HepG2 (cell line): Measurements from ENCODE around the gene TRIM37. TPM values are rescaled to one million over a fixed set of nuclear protein-coding genes. Genes with fewer than 3 reads are reported as not detected.

ENCODE experiments used
- ATAC-seq: fragments of 200-7000 bp; cut with Tn5 transposase; 3 replicates; pipeline ENCODE4 v1.9.1; 2020; ENCODE audit warnings: mild to moderate bottlenecking, moderate library complexity
- BruUV-seq: library from RNA; stranded (reverse); fragments of 400-500 nt; replicated peaks from 2 replicates; lab custom pipeline; 2021; lab: Mats Ljungman, UMichigan
- CTCF ChIA-PET: fragments of 300-600 bp; formaldehyde crosslinking; extraction: SDS; loops from one replicate; lab custom pipeline; 2021; ENCODE audit warnings: low total read pairs, inconsistent platforms, low intra/inter-chr PET ratio; lab: Yijun Ruan, JAX
- POLR2A ChIA-PET: fragments of 350-600 bp; sonication (Branson Sonifier 250); formaldehyde crosslinking; loops from one replicate; lab custom pipeline; 2020; ENCODE audit warnings: antibody characterized with exemption, inconsistent platforms; lab: Yijun Ruan, JAX
- DNase-seq: peaks from one replicate; pipeline ENCODE4 v3.0.0-alpha.2; 2015; ENCODE audit warnings: low spot score
- FAIRE-seq: peaks from 3 replicates; lab custom pipeline; 2011; peaks lifted over from hg19 to GRCh38; lab: Jason Lieb, UNC
- H2AFZ ChIP-seq: one replicate; pipeline ENCODE4 v1.6.1; 2011; ENCODE audit warnings: low read length, inconsistent platforms
- H3K27ac ChIP-seq: fragments of 300-600 bp; 3 replicates; pipeline ENCODE4 v1.8.0; 2011; ENCODE audit warnings: mixed run types, mild to moderate bottlenecking, mixed read lengths, low read length, inconsistent platforms; ENCODE audit not compliant: insufficient read depth; ENCODE audit errors: extremely low read length
- H3K27me3 ChIP-seq, 2 experiments: fragments of 200-600 bp in 1 of 2; 2 replicates in 1 of 2; 3 replicates in 1 of 2; pipeline versions ENCODE4 v1.6.0 to v1.8.0; 2011; ENCODE audit warnings: low read length in 2 of 2, mild to moderate bottlenecking in 2 of 2, moderate library complexity in 2 of 2, inconsistent platforms in 1 of 2; ENCODE audit not compliant: insufficient read depth in 2 of 2, control insufficient read depth in 1 of 2
- H3K36me3 ChIP-seq, 2 experiments: fragments of 200-600 bp in 1 of 2; replicated peaks in 1 of 2; 2 replicates in 1 of 2; 3 replicates in 1 of 2; pipeline versions ENCODE4 v1.5.1 to v1.8.0; 2011; ENCODE audit warnings: low read length in 2 of 2, inconsistent platforms in 1 of 2; ENCODE audit not compliant: insufficient read depth in 2 of 2, control insufficient read depth in 1 of 2
- H3K4me1 ChIP-seq: 2 replicates; pipeline ENCODE4 v1.5.1; 2012; ENCODE audit warnings: low read length, inconsistent platforms; ENCODE audit not compliant: insufficient read depth
- H3K4me2 ChIP-seq: 2 replicates; pipeline ENCODE4 v1.6.0; 2011; ENCODE audit warnings: low read depth, low read length, inconsistent platforms
- H3K4me3 ChIP-seq, 3 experiments: fragments of 200-600 bp in 1 of 3; sonication (generic), shearing (Covaris generic) in 1 of 3; replicated peaks in 1 of 3; 2 replicates each; pipeline ENCODE4 v1.5.1; 2011 to 2016; ENCODE audit warnings: low read length in 3 of 3, inconsistent platforms in 2 of 3, low read depth in 2 of 3, mild to moderate bottlenecking in 2 of 3, control low read depth in 1 of 3, mixed read lengths in 1 of 3; ENCODE audit not compliant: insufficient read depth in 1 of 3
- H3K79me2 ChIP-seq: one replicate; pipeline ENCODE4 v1.6.1; 2011; ENCODE audit warnings: low read length, inconsistent platforms; ENCODE audit not compliant: insufficient read depth
- H3K9ac ChIP-seq: 2 replicates; pipeline ENCODE4 v1.6.0; 2011; ENCODE audit warnings: mild to moderate bottlenecking, low read depth, low read length, inconsistent platforms; ENCODE audit not compliant: insufficient read depth
- H3K9me3 ChIP-seq: 2 replicates; pipeline ENCODE4 v1.5.1; 2012; ENCODE audit warnings: mild to moderate bottlenecking, low read length
- H4K20me1 ChIP-seq: 2 replicates; pipeline ENCODE4 v1.6.0; 2011; ENCODE audit warnings: inconsistent platforms, mild to moderate bottlenecking, low read length, moderate library complexity; ENCODE audit not compliant: insufficient read depth
- CCDC6 ChIP-seq: sonication (generic); formaldehyde crosslinking; IDR thresholded peaks from 2 replicates; pipeline ENCODE4 v1.8.1; 2022; ENCODE audit warnings: mild to moderate bottlenecking, missing genetic modification reagents, moderate library complexity
- ELF3 ChIP-seq: IDR thresholded peaks from 2 replicates; pipeline ENCODE4 v1.6.1; 2016; ENCODE audit warnings: missing genetic modification reagents, missing compliant biosample characterization
- HMG20B ChIP-seq: conservative IDR thresholded peaks from 2 replicates; pipeline ENCODE4 v1.6.1; 2016; ENCODE audit warnings: missing genetic modification reagents, missing compliant biosample characterization
- HNRNPK ChIP-seq: fragments of 200-400 bp; formaldehyde crosslinking; IDR thresholded peaks from 2 replicates; pipeline ENCODE4 v1.6.1; 2018; ENCODE audit warnings: low read length, low read depth, moderate library complexity, mild to moderate bottlenecking; ENCODE audit not compliant: poor library complexity, severe bottlenecking
- MTA3 ChIP-seq: sonication (generic); formaldehyde crosslinking; IDR thresholded peaks from 2 replicates; pipeline ENCODE4 v1.4.0; 2020; ENCODE audit warnings: missing genetic modification reagents
- PRMT3 ChIP-seq: sonication (generic); formaldehyde crosslinking; IDR thresholded peaks from 2 replicates; pipeline ENCODE4 v1.8.1; 2022; ENCODE audit warnings: low read depth, mild to moderate bottlenecking, moderate library complexity, missing genetic modification reagents, borderline replicate concordance
- ZBTB42 ChIP-seq: sonication (generic); formaldehyde crosslinking; IDR thresholded peaks from 2 replicates; pipeline ENCODE4 v1.5.0; 2020; ENCODE audit warnings: mild to moderate bottlenecking, missing genetic modification reagents
- ZFY ChIP-seq: sonication (generic); formaldehyde crosslinking; IDR thresholded peaks from 2 replicates; pipeline ENCODE4 v1.4.0; 2020; ENCODE audit warnings: missing genetic modification reagents
- ZKSCAN1 ChIP-seq: fragments of 150-350 bp; IDR thresholded peaks from 2 replicates; pipeline ENCODE4 v1.6.1; 2014; ENCODE audit warnings: low read length
- ZNF225 ChIP-seq: sonication (generic); formaldehyde crosslinking; IDR thresholded peaks from 2 replicates; pipeline ENCODE4 v1.4.0; 2020; ENCODE audit warnings: mild to moderate bottlenecking, missing genetic modification reagents
- ZNF468 ChIP-seq: sonication (generic); formaldehyde crosslinking; IDR thresholded peaks from 2 replicates; pipeline ENCODE4 v1.8.0; 2022; ENCODE audit warnings: mild to moderate bottlenecking, moderate library complexity, missing genetic modification reagents
- ZNF720 ChIP-seq: sonication (generic); formaldehyde crosslinking; IDR thresholded peaks from 2 replicates; pipeline ENCODE4 v1.4.0; 2020; ENCODE audit warnings: missing genetic modification reagents
- ZNF766 ChIP-seq: sonication (generic); formaldehyde crosslinking; IDR thresholded peaks from 2 replicates; pipeline ENCODE4 v1.5.0; 2020; ENCODE audit warnings: missing genetic modification reagents, borderline replicate concordance
- WGBS: methylation state at CpG from one replicate; pipeline ENCODE4 v1.1.6; 2017; ENCODE audit warnings: low lambda C conversion rate; 5-methylcytosine and 5-hydroxymethylcytosine counted together
- in situ Hi-C: cut with HindIII; loops from 2 replicates; pipeline ENCODE4 v1.10.0; 2017; ENCODE audit warnings: low pct_unique_long_range_greater_than_20kb; ENCODE audit not compliant: extremely low pct_ligation_motif_present
- intact Hi-C: fragments of 100-400 bp; cut with micrococcal nuclease; formaldehyde crosslinking; loops from one replicate; pipeline ENCODE4 v1.10.0; 2022; ENCODE audit not compliant: unreplicated experiment
- polyA plus RNA-seq, 8 experiments: library from polyadenylated mRNA; depleted of rRNA in 3 of 8; stranded (reverse) in 7 of 8; unstranded in 1 of 8; fragments of >200 nt; fragmentation: Illumina TruSeq in 4 of 8; extraction: Trizol in 4 of 8; gene quantifications; 2 replicates each; pipeline versions ENCODE4 v1.2.1 to v1.2.3, GENCODE V29; 2011 to 2016; ENCODE audit warnings: low read depth in 4 of 8, missing spikeins in 1 of 8, mixed read lengths in 1 of 8; ENCODE audit not compliant: insufficient read depth in 1 of 8
- total RNA-seq, 5 experiments: library from RNA; depleted of rRNA; stranded (reverse); fragments of >200 nt; fragmentation: Illumina TruSeq; extraction: Trizol; gene quantifications; 2 replicates each; pipeline ENCODE4 v1.2.3, GENCODE V29; 2016; ENCODE audit warnings: low read depth in 1 of 5
- TF ChIP-seq, protein P1 (sequence below): sonication (generic); formaldehyde crosslinking; IDR thresholded peaks from 2 replicates; pipeline ENCODE4 v1.8.1; 2023; ENCODE audit warnings: mild to moderate bottlenecking, inconsistent platforms, moderate library complexity, missing genetic modification reagents, borderline replicate concordance
- TF ChIP-seq, protein P2 (sequence below): sonication (generic); formaldehyde crosslinking; IDR thresholded peaks from 2 replicates; pipeline ENCODE4 v1.8.0; 2022; ENCODE audit warnings: missing genetic modification reagents, mild to moderate bottlenecking, borderline replicate concordance
- TF ChIP-seq, protein P3 (sequence below): sonication (generic); formaldehyde crosslinking; IDR thresholded peaks from 2 replicates; pipeline ENCODE4 v1.4.0; 2020; ENCODE audit warnings: missing genetic modification reagents
- TF ChIP-seq, protein P4 (sequence below): sonication (generic); formaldehyde crosslinking; IDR thresholded peaks from 2 replicates; pipeline ENCODE4 v1.5.0; 2020; ENCODE audit warnings: missing genetic modification reagents, mild to moderate bottlenecking, borderline replicate concordance
- TF ChIP-seq, protein P5 (sequence below): sonication (generic); formaldehyde crosslinking; IDR thresholded peaks from 2 replicates; pipeline ENCODE4 v1.4.0; 2020; ENCODE audit warnings: mild to moderate bottlenecking, missing genetic modification reagents
- TF ChIP-seq, protein P6 (sequence below): sonication (generic); formaldehyde crosslinking; IDR thresholded peaks from 2 replicates; pipeline ENCODE4 v1.8.1; 2023; ENCODE audit warnings: mild to moderate bottlenecking, missing genetic modification reagents

The TRIM37 gene
- total and polyA plus RNA-seq, 2 of the 13 experiments (the other 11 are each of a cell fraction or from before 2014, with no cell fraction given) = 12.4 to 39.1 TPM

DNA sequence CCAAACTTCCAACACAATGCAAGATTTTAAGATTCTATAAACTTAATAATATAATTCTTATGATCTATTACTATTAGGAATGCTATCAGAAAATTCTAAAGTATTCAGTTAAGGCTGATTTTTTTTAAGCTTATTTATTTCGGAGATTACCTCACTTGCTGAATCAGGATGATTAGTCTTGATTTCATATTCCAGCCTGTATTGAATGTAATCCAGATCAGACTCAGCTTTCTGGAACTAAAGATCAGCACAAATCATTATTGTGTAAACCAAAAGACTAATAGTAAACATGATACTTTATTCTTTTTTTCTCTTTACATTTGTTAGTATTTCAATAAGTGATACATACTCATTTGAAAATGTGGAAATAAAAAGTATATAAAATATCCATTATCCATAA, 24.5 kb upstream of the TRIM37 start (continued):
- no peak for TF ChIP-seq ZBTB42 (CRISPR knock-in tag)
- no peak for TF ChIP-seq ELF3 (CRISPR knock-in tag)
- no peak for TF ChIP-seq PRMT3 (CRISPR knock-in tag)
- no peak for TF ChIP-seq ZKSCAN1
- TF ChIP-seq ZNF766 (CRISPR knock-in tag) = no peak
- no peak for TF ChIP-seq ZNF225 (CRISPR knock-in tag)
- TF ChIP-seq HMG20B (CRISPR knock-in tag) = no peak
- TF ChIP-seq, protein P1, sequence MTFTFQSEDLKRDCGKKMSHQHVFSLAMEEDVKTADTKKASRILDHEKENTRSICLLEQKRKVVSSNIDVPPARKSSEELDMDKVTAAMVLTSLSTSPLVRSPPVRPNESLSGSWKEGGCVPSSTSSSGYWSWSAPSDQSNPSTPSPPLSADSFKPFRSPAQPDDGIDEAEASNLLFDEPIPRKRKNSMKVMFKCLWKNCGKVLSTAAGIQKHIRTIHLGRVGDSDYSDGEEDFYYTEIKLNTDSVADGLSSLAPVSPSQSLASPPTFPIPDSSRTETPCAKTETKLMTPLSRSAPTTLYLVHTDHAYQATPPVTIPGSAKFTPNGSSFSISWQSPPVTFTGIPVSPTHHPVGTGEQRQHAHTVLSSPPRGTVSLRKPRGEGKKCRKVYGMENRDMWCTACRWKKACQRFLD (CRISPR knock-in tag) = no peak

DNA sequence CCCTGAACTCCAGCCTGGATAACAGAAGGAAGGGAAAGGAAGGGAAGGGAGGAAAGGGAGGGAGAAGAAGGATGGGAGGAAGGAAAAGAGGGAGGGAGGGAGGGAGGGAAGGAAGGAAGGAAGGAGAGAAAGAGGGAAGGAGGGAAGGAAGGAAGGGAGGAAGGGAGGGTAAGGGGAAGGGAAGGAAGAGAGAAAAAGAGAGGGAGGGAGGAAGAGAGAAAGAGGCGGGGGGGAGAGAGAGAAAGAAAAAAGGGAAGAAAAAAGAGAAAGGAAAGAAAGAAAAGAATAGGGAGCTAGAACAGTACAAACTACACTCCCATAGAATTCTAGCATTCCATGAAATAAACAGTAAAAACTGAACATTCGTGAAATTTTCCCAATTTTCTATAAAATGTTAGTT, 23.1 kb upstream of the TRIM37 start:
- intact Hi-C loops (no loop called here), in situ Hi-C loops (no loop called here)
- Histone ChIP-seq H3K79me2 (peaks cover 29% of the 10 kb centered on the region), H4K20me1 (no peaks in the 10 kb centered on the region), H3K27ac (no peak overlapping the region), H3K4me3 (no peak overlapping the region), H2AFZ (no peak overlapping the region), H3K9me3 (no peaks in the 10 kb centered on the region), H3K36me3 (peaks cover 4 to 34% of the 10 kb centered on the region in 2 experiments; a peak in 4 of 5 replicates), H3K27me3 (no peaks in the 10 kb centered on the region), H3K4me1 (no peaks in the 10 kb centered on the region), H3K4me2 (no peak overlapping the region), H3K9ac (no peak overlapping the region)
- POLR2A ChIA-PET = no interaction called here
- BruUV-seq = no TSS peak
- ATAC-seq = no peak
- WGBS = over 99% methylated on average over 2 of the region's 2 CpGs
- CTCF ChIA-PET = interaction anchor here (0.6 kb wide), 1 partner anchor 17 kb away, joined by 3 read pairs; no protein-coding TSS in a partner anchor
- no peak for DNase-seq
- FAIRE-seq = no peak
- TF ChIP-seq, protein P2, sequence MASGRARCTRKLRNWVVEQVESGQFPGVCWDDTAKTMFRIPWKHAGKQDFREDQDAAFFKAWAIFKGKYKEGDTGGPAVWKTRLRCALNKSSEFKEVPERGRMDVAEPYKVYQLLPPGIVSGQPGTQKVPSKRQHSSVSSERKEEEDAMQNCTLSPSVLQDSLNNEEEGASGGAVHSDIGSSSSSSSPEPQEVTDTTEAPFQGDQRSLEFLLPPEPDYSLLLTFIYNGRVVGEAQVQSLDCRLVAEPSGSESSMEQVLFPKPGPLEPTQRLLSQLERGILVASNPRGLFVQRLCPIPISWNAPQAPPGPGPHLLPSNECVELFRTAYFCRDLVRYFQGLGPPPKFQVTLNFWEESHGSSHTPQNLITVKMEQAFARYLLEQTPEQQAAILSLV (CRISPR knock-in tag) = no peak
- TF ChIP-seq CCDC6 (CRISPR knock-in tag) = no peak
- TF ChIP-seq ZNF468 (CRISPR knock-in tag) = no peak
- TF ChIP-seq, protein P3, sequence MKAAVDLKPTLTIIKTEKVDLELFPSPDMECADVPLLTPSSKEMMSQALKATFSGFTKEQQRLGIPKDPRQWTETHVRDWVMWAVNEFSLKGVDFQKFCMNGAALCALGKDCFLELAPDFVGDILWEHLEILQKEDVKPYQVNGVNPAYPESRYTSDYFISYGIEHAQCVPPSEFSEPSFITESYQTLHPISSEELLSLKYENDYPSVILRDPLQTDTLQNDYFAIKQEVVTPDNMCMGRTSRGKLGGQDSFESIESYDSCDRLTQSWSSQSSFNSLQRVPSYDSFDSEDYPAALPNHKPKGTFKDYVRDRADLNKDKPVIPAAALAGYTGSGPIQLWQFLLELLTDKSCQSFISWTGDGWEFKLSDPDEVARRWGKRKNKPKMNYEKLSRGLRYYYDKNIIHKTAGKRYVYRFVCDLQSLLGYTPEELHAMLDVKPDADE (CRISPR knock-in tag) = no peak
- TF ChIP-seq, protein P4, sequence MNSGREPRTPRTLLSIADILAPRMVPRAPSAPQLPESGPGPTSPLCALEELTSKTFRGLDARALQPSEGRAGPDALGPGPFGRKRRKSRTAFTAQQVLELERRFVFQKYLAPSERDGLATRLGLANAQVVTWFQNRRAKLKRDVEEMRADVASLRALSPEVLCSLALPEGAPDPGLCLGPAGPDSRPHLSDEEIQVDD = no peak
- no peak for TF ChIP-seq ZNF720 (CRISPR knock-in tag)
- TF ChIP-seq, protein P5, sequence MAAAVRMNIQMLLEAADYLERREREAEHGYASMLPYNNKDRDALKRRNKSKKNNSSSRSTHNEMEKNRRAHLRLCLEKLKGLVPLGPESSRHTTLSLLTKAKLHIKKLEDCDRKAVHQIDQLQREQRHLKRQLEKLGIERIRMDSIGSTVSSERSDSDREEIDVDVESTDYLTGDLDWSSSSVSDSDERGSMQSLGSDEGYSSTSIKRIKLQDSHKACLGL (CRISPR knock-in tag) = no peak
- TF ChIP-seq MTA3 = no peak
- TF ChIP-seq, protein P6, sequence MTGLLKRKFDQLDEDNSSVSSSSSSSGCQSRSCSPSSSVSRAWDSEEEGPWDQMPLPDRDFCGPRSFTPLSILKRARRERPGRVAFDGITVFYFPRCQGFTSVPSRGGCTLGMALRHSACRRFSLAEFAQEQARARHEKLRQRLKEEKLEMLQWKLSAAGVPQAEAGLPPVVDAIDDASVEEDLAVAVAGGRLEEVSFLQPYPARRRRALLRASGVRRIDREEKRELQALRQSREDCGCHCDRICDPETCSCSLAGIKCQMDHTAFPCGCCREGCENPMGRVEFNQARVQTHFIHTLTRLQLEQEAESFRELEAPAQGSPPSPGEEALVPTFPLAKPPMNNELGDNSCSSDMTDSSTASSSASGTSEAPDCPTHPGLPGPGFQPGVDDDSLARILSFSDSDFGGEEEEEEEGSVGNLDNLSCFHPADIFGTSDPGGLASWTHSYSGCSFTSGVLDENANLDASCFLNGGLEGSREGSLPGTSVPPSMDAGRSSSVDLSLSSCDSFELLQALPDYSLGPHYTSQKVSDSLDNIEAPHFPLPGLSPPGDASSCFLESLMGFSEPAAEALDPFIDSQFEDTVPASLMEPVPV (CRISPR knock-in tag) = no peak
- no peak for TF ChIP-seq ZFY
- peak; percentile 86 for TF ChIP-seq HNRNPK
